IMR-90 (cell line): ENCODE measurements around the gene SMKR1. TPM values are rescaled to one million over a fixed set of nuclear protein-coding genes. Genes with fewer than 3 reads are reported as not detected.

Experiments used
- ATAC-seq: fragments of 200-7000 bp; cut with Tn5 transposase; 2 replicates; pipeline ENCODE4 v1.9.1; 2020; ENCODE audit warnings: low read depth, mild to moderate bottlenecking, moderate library complexity
- BruUV-seq: library from RNA; stranded (reverse); fragments of 400-500 nt; replicated peaks from 2 replicates; lab custom pipeline; 2021; lab: Mats Ljungman, UMichigan
- CTCF ChIA-PET: fragments of 300-600 bp; formaldehyde crosslinking; extraction: SDS; loops from one replicate; lab custom pipeline; 2021; ENCODE audit warnings: antibody characterized with exemption; lab: Yijun Ruan, JAX
- POLR2A ChIA-PET: fragments of 300-600 bp; sonication (Branson Sonifier 250); formaldehyde crosslinking; loops from one replicate; lab custom pipeline; 2022; ENCODE audit warnings: antibody characterized with exemption; ENCODE audit not compliant: unreplicated experiment; lab: Charles Lee
- DNase-seq: peaks from one replicate; pipeline ENCODE4 v3.0.0; 2013
- H2AFZ ChIP-seq: replicated peaks from 2 replicates; pipeline ENCODE3; 2013; ENCODE audit warnings: low read length, mild to moderate bottlenecking; ENCODE audit not compliant: poor library complexity
- H2AK5ac ChIP-seq: 2 replicates; pipeline ENCODE4 v1.6.1; 2013; ENCODE audit warnings: low read depth, low read length, inconsistent platforms
- H2AK9ac ChIP-seq: replicated peaks from 2 replicates; pipeline ENCODE3; 2013; ENCODE audit warnings: mild to moderate bottlenecking, low read depth, low read length, moderate library complexity; ENCODE audit not compliant: poor library complexity
- H2BK120ac ChIP-seq: 2 replicates; pipeline ENCODE4 v1.6.1; 2013; ENCODE audit warnings: low read depth, low read length, inconsistent platforms
- H2BK15ac ChIP-seq: 3 replicates; pipeline ENCODE4 v1.6.1; 2013; ENCODE audit warnings: low read depth, low read length, inconsistent platforms
- H2BK20ac ChIP-seq: 2 replicates; pipeline ENCODE4 v1.6.1; 2013; ENCODE audit warnings: low read depth, mild to moderate bottlenecking, inconsistent platforms, low read length, moderate library complexity
- H2BK5ac ChIP-seq: 2 replicates; pipeline ENCODE4 v1.6.1; 2013; ENCODE audit warnings: mild to moderate bottlenecking, low read depth, low read length, inconsistent platforms; ENCODE audit not compliant: poor library complexity, severe bottlenecking
- H3K14ac ChIP-seq: replicated peaks from 2 replicates; pipeline ENCODE4 v1.6.1; 2013; ENCODE audit warnings: low read depth, low read length, inconsistent platforms
- H3K18ac ChIP-seq: 2 replicates; pipeline ENCODE4 v1.6.1; 2013; ENCODE audit warnings: low read depth, low read length, control low read depth
- H3K23ac ChIP-seq: 2 replicates; pipeline ENCODE4 v1.6.1; 2013; ENCODE audit warnings: low read depth, low read length, inconsistent platforms
- H3K27ac ChIP-seq: 2 replicates; pipeline ENCODE4 v1.5.1; 2013; ENCODE audit warnings: mild to moderate bottlenecking, control low read depth, low read length; ENCODE audit not compliant: insufficient read depth
- H3K27me3 ChIP-seq: 2 replicates; pipeline ENCODE4 v1.6.1; 2013; ENCODE audit warnings: low read length; ENCODE audit not compliant: control insufficient read depth, insufficient read depth
- H3K36me3 ChIP-seq: 2 replicates; pipeline ENCODE4 v1.6.1; 2013; ENCODE audit warnings: low read length, mixed read lengths; ENCODE audit not compliant: control insufficient read depth, insufficient read depth
- H3K4ac ChIP-seq: 2 replicates; pipeline ENCODE4 v1.6.1; 2013; ENCODE audit warnings: low read depth, low read length, inconsistent platforms
- H3K4me1 ChIP-seq: 2 replicates; pipeline ENCODE4 v1.6.1; 2013; ENCODE audit warnings: low read length, mixed read lengths; ENCODE audit not compliant: control insufficient read depth, insufficient read depth
- H3K4me2 ChIP-seq: 2 replicates; pipeline ENCODE4 v1.6.1; 2013; ENCODE audit warnings: low read depth, mild to moderate bottlenecking, control low read depth, low read length, moderate library complexity
- H3K4me3 ChIP-seq: 2 replicates; pipeline ENCODE4 v1.5.1; 2013; ENCODE audit warnings: low read depth, mild to moderate bottlenecking, control low read depth, low read length, moderate library complexity; ENCODE audit not compliant: insufficient read depth
- H3K56ac ChIP-seq: 2 replicates; pipeline ENCODE4 v1.6.1; 2013; ENCODE audit warnings: low read length, inconsistent platforms; ENCODE audit not compliant: insufficient read depth; ENCODE audit errors: extremely low read depth
- H3K79me1 ChIP-seq, 2 experiments: 2 replicates each; pipeline ENCODE4 v1.6.1; 2013; ENCODE audit warnings: low read length in 2 of 2, inconsistent platforms in 1 of 2, low read depth in 1 of 2
- H3K9ac ChIP-seq: 2 replicates; pipeline ENCODE4 v1.6.1; 2013; ENCODE audit warnings: low read depth, low read length, control low read depth
- H3K9me1 ChIP-seq: 2 replicates; pipeline ENCODE4 v1.6.1; 2013; ENCODE audit warnings: low read length, inconsistent platforms; ENCODE audit not compliant: insufficient read depth
- H3K9me3 ChIP-seq: 2 replicates; pipeline ENCODE4 v1.6.1; 2013; ENCODE audit warnings: low read length; ENCODE audit not compliant: control insufficient read depth, insufficient read depth
- H4K20me1 ChIP-seq: 2 replicates; pipeline ENCODE4 v1.6.1; 2013; ENCODE audit warnings: low read length, inconsistent platforms; ENCODE audit not compliant: insufficient read depth
- H4K5ac ChIP-seq: 2 replicates; pipeline ENCODE4 v1.6.1; 2013; ENCODE audit warnings: mild to moderate bottlenecking, low read depth, low read length, control low read depth
- H4K8ac ChIP-seq, 2 experiments: 2 replicates each; pipeline ENCODE4 v1.6.1; 2013; ENCODE audit warnings: low read depth in 2 of 2, low read length in 2 of 2, control low read depth in 1 of 2, inconsistent platforms in 1 of 2
- H4K91ac ChIP-seq: 2 replicates; pipeline ENCODE4 v1.6.1; 2013; ENCODE audit warnings: low read depth, low read length, inconsistent platforms; ENCODE audit not compliant: insufficient read depth
- USF2 ChIP-seq: fragments of 150-350 bp; IDR thresholded peaks from 2 replicates; pipeline ENCODE4 v1.6.1; 2017; ENCODE audit warnings: mild to moderate bottlenecking, antibody characterized with exemption, low read length, low read depth
- WGBS, 2 experiments: methylation state at CpG; one replicate each; pipeline versions ENCODE4 v1.1.5 to v1.1.7; 2013; ENCODE audit warnings: missing lambda C conversion rate in 2 of 2; ENCODE audit not compliant: insufficient read length in 1 of 2; ENCODE audit errors: extremely low coverage in 2 of 2; 5-methylcytosine and 5-hydroxymethylcytosine counted together
- dilution Hi-C: fragments of 300-500 bp; cut with HindIII; formaldehyde crosslinking; loops from one replicate; pipeline ENCODE4 v1.14.3; 2018; ENCODE audit warnings: low sequenced_read_pairs; ENCODE audit not compliant: unreplicated experiment
- in situ Hi-C: fragments of 300-500 bp; cut with MboI; formaldehyde crosslinking; loops from 3 replicates; pipeline ENCODE4 v1.14.3; 2019; ENCODE audit warnings: low sequenced_read_pairs, inconsistent platforms, mixed read lengths
- intact Hi-C: fragments of 100-400 bp; cut with micrococcal nuclease; formaldehyde crosslinking; loops from 2 replicates; pipeline ENCODE4 v1.10.0; 2022
- polyA plus RNA-seq, 3 experiments: library from polyadenylated mRNA; depleted of rRNA; stranded (reverse); fragments of >200 nt; gene quantifications; 2 replicates each; pipeline ENCODE4 v1.2.3, GENCODE V29; 2012; ENCODE audit warnings: low replicate concordance in 1 of 3
- total RNA-seq: library from RNA; depleted of rRNA; stranded (reverse); fragments of >200 nt; gene quantifications from 2 replicates; pipeline ENCODE4 v1.2.3, GENCODE V29; 2012

The SMKR1 gene
- total and polyA plus RNA-seq, 2 of the 4 experiments (the other 2 are of a cell fraction) = 0.26 TPM; not detected in 1

GRCh38 chr7:129464194-129464593, 38.1 kb upstream of the SMKR1 start:
- ChIA-PET CTCF (interaction anchor here (1.6 kb wide), 1 partner anchor 96 kb away, joined by 3 read pairs; no protein-coding TSS in a partner anchor), POLR2A (no interaction called here)
- Histone ChIP-seq H3K23ac (no peak overlapping the region), H3K79me1 (no peaks in the 10 kb centered on the region), H4K8ac (no peak overlapping the region), H2BK5ac (no peak overlapping the region), H3K4me3 (no peak overlapping the region), H2AFZ (no peak overlapping the region), H2BK15ac (no peak overlapping the region), H4K91ac (no peak overlapping the region), H4K20me1 (no peaks in the 10 kb centered on the region), H3K36me3 (no peaks in the 10 kb centered on the region; the same call in 1 of the 2 replicates), H3K9me3 (no peaks in the 10 kb centered on the region), H2BK20ac (no peak overlapping the region), H3K56ac (no peak overlapping the region), H2AK9ac (no peak overlapping the region), H3K27ac (no peak overlapping the region), H2BK120ac (no peak overlapping the region), H3K4me2 (no peak overlapping the region), H3K9ac (no peak overlapping the region), H2AK5ac (no peak overlapping the region), H3K18ac (no peak overlapping the region), H3K14ac (no peak overlapping the region), H3K27me3 (no peaks in the 10 kb centered on the region), H4K5ac (no peak overlapping the region), H3K4me1 (no peaks in the 10 kb centered on the region; the same call in 1 of the 2 replicates), H3K4ac (no peak overlapping the region), H3K9me1 (peaks cover 5% of the 10 kb centered on the region)
- no peak for TF ChIP-seq USF2
- dilution Hi-C loops = no loop called here
- BruUV-seq = no TSS peak
- intact Hi-C loops = no loop called here
- DNase-seq (no peak), ATAC-seq (no peak)
- in situ Hi-C loops = loop anchor here (5.0 kb wide), 1 partner anchor 92 kb away; no protein-coding TSS in a partner anchor
- 100% methylated on average over 1 of the region's 4 CpGs; no CpG with 5 or more reads in 1 of the 2 experiments for WGBS, 2 experiments
